PC-3 (cell line): ENCODE data around the gene NUDT15. TPM values are rescaled to one million over a fixed set of nuclear protein-coding genes. Genes with fewer than 3 reads are reported as not detected.

Experiments
- ATAC-seq: fragments of 200-7000 bp; cut with Tn5 transposase; 2 replicates; pipeline ENCODE4 v1.9.1; 2020; ENCODE audit warnings: mild to moderate bottlenecking, moderate library complexity
- BruUV-seq: library from RNA; stranded (reverse); fragments of 400-500 nt; replicated peaks from 2 replicates; lab custom pipeline; 2021; lab: Mats Ljungman, UMichigan
- CTCF ChIA-PET: fragments of 300-600 bp; sonication (Branson Sonifier 250); formaldehyde crosslinking; loops from one replicate; lab custom pipeline; 2022; ENCODE audit warnings: antibody characterized with exemption; lab: Charles Lee
- POLR2A ChIA-PET: fragments of 300-600 bp; sonication (Branson Sonifier 250); formaldehyde crosslinking; loops from one replicate; lab custom pipeline; 2022; ENCODE audit warnings: antibody characterized with exemption; ENCODE audit not compliant: unreplicated experiment; lab: Charles Lee
- DNase-seq: peaks from one replicate; pipeline ENCODE4 v3.0.0-alpha.2; 2015
- H2AFZ ChIP-seq: fragments of 300-600 bp; sonication (generic); 2 replicates; pipeline ENCODE4 v1.6.0; 2016; ENCODE audit warnings: antibody characterized with exemption, low read length
- H3F3A ChIP-seq: fragments of 300-600 bp; sonication (generic); one replicate; pipeline ENCODE4 v1.6.0; 2017; ENCODE audit warnings: antibody characterized with exemption, low read length, control low read depth, mild to moderate bottlenecking; ENCODE audit not compliant: unreplicated experiment
- H3K27ac ChIP-seq: fragments of 300-600 bp; sonication (generic); 2 replicates; pipeline ENCODE4 v1.5.1; 2016; ENCODE audit warnings: mild to moderate bottlenecking, low read length
- H3K27me3 ChIP-seq: fragments of 300-600 bp; sonication (generic); 2 replicates; pipeline ENCODE4 v1.6.1; 2016; ENCODE audit warnings: low read length, mixed read lengths
- H3K36me3 ChIP-seq: fragments of 300-600 bp; sonication (generic); 2 replicates; pipeline ENCODE4 v1.6.1; 2016; ENCODE audit warnings: low read depth, mixed run types, low read length, mixed read lengths
- H3K4me1 ChIP-seq: fragments of 300-600 bp; sonication (generic); 2 replicates; pipeline ENCODE4 v1.5.1; 2016; ENCODE audit warnings: low read length; ENCODE audit not compliant: insufficient read depth
- H3K4me2 ChIP-seq: fragments of 300-600 bp; sonication (generic); 2 replicates; pipeline ENCODE4 v1.6.0; 2016; ENCODE audit warnings: low read length
- H3K4me3 ChIP-seq: fragments of 300-600 bp; sonication (generic); 2 replicates; pipeline ENCODE4 v1.5.1; 2016; ENCODE audit warnings: mild to moderate bottlenecking, low read length, mixed read lengths
- H3K79me2 ChIP-seq: fragments of 300-600 bp; sonication (generic); 2 replicates; pipeline ENCODE4 v1.6.1; 2017; ENCODE audit warnings: low read length, mixed read lengths
- H3K9ac ChIP-seq: fragments of 300-600 bp; sonication (generic); 2 replicates; pipeline ENCODE4 v1.6.0; 2016; ENCODE audit warnings: mild to moderate bottlenecking, low read length
- H3K9me2 ChIP-seq: fragments of 300-600 bp; sonication (generic); replicated peaks from 2 replicates; pipeline ENCODE4 v1.6.1; 2016; ENCODE audit warnings: mixed run types, low read length, mixed read lengths
- H3K9me3 ChIP-seq: fragments of 300-600 bp; sonication (generic); 2 replicates; pipeline ENCODE4 v1.6.1; 2016; ENCODE audit warnings: low read length, mixed read lengths
- H4K20me1 ChIP-seq: fragments of 300-600 bp; sonication (generic); 2 replicates; pipeline ENCODE4 v1.6.1; 2016; ENCODE audit warnings: low read length, mixed read lengths
- CTCF ChIP-seq: fragments of 300-600 bp; sonication (generic); conservative IDR thresholded peaks from 2 replicates; pipeline ENCODE4 v1.5.1; 2017; ENCODE audit warnings: antibody characterized with exemption, low read depth, mild to moderate bottlenecking, low read length
- EZH2 ChIP-seq: fragments of 300-600 bp; sonication (generic); IDR thresholded peaks from one replicate; pipeline ENCODE4 v1.6.1; 2017; ENCODE audit warnings: antibody characterized with exemption, mild to moderate bottlenecking, low read length; ENCODE audit not compliant: unreplicated experiment
- EZH2phosphoT487 ChIP-seq: fragments of 300-600 bp; sonication (generic); IDR thresholded peaks from 2 replicates; pipeline ENCODE4 v1.6.1; 2018; ENCODE audit warnings: mild to moderate bottlenecking, antibody characterized with exemption, low read length, borderline replicate concordance
- intact Hi-C: fragments of 100-400 bp; cut with micrococcal nuclease; formaldehyde crosslinking; loops from 2 replicates; pipeline ENCODE4 v1.9.0; 2023
- total RNA-seq: library from RNA; depleted of rRNA; stranded (reverse); fragments of >200 nt; gene quantifications from 2 replicates; pipeline ENCODE4 v1.2.3, GENCODE V29; 2014

The NUDT15 gene
- total RNA-seq, 1 experiment from 2014 or later, result 27.0 TPM

GRCh38 chr13:48038761-48039160 is 1.2 kb downstream of the NUDT15 start:
- peaks cover 16% of the 10 kb centered on the region for H3K36me3 ChIP-seq
- H3F3A ChIP-seq, result no peaks in the 10 kb centered on the region
- peak overlapping the region; percentile 79 for H3K4me3 ChIP-seq
- DNase-seq (peak; percentile 3), ATAC-seq (no peak)
- peaks cover 31% of the 10 kb centered on the region for H3K4me1 ChIP-seq
- ChIA-PET POLR2A (interaction anchor here (0.6 to 0.9 kb wide), 2 partner anchors 38 to 133 kb away, joined by 3 to 4 read pairs; no protein-coding TSS in a partner anchor), CTCF (no interaction called here)
- no peaks in the 10 kb centered on the region for H3K9me3 ChIP-seq
- H4K20me1 ChIP-seq, result peaks cover 5% of the 10 kb centered on the region; the same call in 1 of the 2 replicates
- H2AFZ ChIP-seq, result no peak overlapping the region
- no peaks in the 10 kb centered on the region for H3K9me2 ChIP-seq
- BruUV-seq, result no TSS peak
- TF ChIP-seq CTCF (no peak), EZH2 (no peak), EZH2phosphoT487 (no peak)
- peak overlapping the region; percentile 95; the same call in 1 of the 2 replicates for H3K27ac ChIP-seq
- no peaks in the 10 kb centered on the region for H3K27me3 ChIP-seq
- peak overlapping the region; percentile 97 for H3K4me2 ChIP-seq
- peak overlapping the region; percentile 96; the same call in 1 of the 2 replicates for H3K9ac ChIP-seq
- intact Hi-C loops, result no loop called here
- H3K79me2 ChIP-seq, result peaks cover 32% of the 10 kb centered on the region

- ChIA-PET POLR2A (no interaction called here), CTCF (no interaction called here)
- no peaks in the 10 kb centered on the region for H3F3A ChIP-seq
- H3K27ac ChIP-seq, result no peak overlapping the region
- no peak overlapping the region for H3K4me2 ChIP-seq
- H3K9me2 ChIP-seq, result no peaks in the 10 kb centered on the region
- peaks cover 36% of the 10 kb centered on the region for H3K4me1 ChIP-seq
- BruUV-seq, result no TSS peak
- no peak overlapping the region for H2AFZ ChIP-seq
- peaks cover 32% of the 10 kb centered on the region for H3K79me2 ChIP-seq
- H3K9me3 ChIP-seq, result no peaks in the 10 kb centered on the region
- H3K36me3 ChIP-seq, result peaks cover 16% of the 10 kb centered on the region
- H3K27me3 ChIP-seq, result no peaks in the 10 kb centered on the region
- no peak overlapping the region for H3K9ac ChIP-seq
- H3K4me3 ChIP-seq, result no peak overlapping the region
- ATAC-seq, result no peak
- intact Hi-C loops, result no loop called here
- TF ChIP-seq EZH2phosphoT487, result no peak
- DNase-seq, result no peak
- peaks cover 5% of the 10 kb centered on the region; the same call in 1 of the 2 replicates for H4K20me1 ChIP-seq
These were observed 2.5 kb downstream of the NUDT15 start for GRCh38 chr13:48040049-48040448.

- no TSS peak for BruUV-seq
- POLR2A ChIA-PET, result no interaction called here
- CTCF ChIA-PET, result no interaction called here
These were observed 3.4 kb downstream of the NUDT15 start for GRCh38 chr13:48040896-48041295.

More at GRCh38 chr13:48040896-48041295, 3.4 kb downstream of the NUDT15 start:
- Histone ChIP-seq H3F3A (no peaks in the 10 kb centered on the region), H3K36me3 (peaks cover 16% of the 10 kb centered on the region), H3K27ac (no peak overlapping the region), H3K4me3 (no peak overlapping the region), H3K9me3 (no peaks in the 10 kb centered on the region), H3K4me1 (peaks cover 33% of the 10 kb centered on the region), H3K9me2 (no peaks in the 10 kb centered on the region), H3K79me2 (peaks cover 31% of the 10 kb centered on the region), H4K20me1 (peaks cover 5% of the 10 kb centered on the region; the same call in 1 of the 2 replicates), H3K9ac (no peak overlapping the region), H2AFZ (no peak overlapping the region), H3K27me3 (no peaks in the 10 kb centered on the region), H3K4me2 (no peak overlapping the region)
- intact Hi-C loops, result no loop called here
- TF ChIP-seq EZH2phosphoT487 (no peak), CTCF (no peak), EZH2 (no peak)
- ATAC-seq, result no peak
- no peak for DNase-seq
